ENCODE measurements around the gene CETN3.

Gene CETN3

GRCh38 chr5:90434116-90434714, 24.7 kb upstream of the CETN3 start:
- CTCF ChIA-PET = interaction anchor here (0.6 to 2.6 kb wide), 9 partner anchors 13 to 1706 kb away, joined by 3 to 12 read pairs (median 3); no protein-coding TSS in a partner anchor
- no peak overlapping the region for H3K4me3 ChIP-seq (ENCODE audit: low read depth, low read length)
- TF ChIP-seq CTCF (IDR thresholded peaks at IDR 0.05; ENCODE audit: insufficient read depth, low read length, missing control alignments) = peak; percentile 69
- no peak for DNase-seq (ENCODE audit: low read depth, low spot score)
- POLR2A ChIA-PET = no interaction called here

GRCh38 chr5:90424245-90424644, 14.7 kb upstream of the CETN3 start:
- CTCF ChIA-PET = no interaction called here
- POLR2A ChIA-PET = no interaction called here
- no peak overlapping the region for H3K4me3 ChIP-seq (ENCODE audit: low read depth, low read length)
- DNase-seq (ENCODE audit: low read depth, low spot score) = no peak
- TF ChIP-seq CTCF (IDR thresholded peaks at IDR 0.05; ENCODE audit: insufficient read depth, low read length, missing control alignments) = no peak

GRCh38 chr5:90421136-90421535, 11.6 kb upstream of the CETN3 start:
- POLR2A ChIA-PET = no interaction called here
- DNase-seq (ENCODE audit: low read depth, low spot score) = no peak

GRCh38 chr5:90418214-90418613, 8.7 kb upstream of the CETN3 start:
- H3K4me3 ChIP-seq (ENCODE audit: low read depth, low read length) = no peak overlapping the region
- DNase-seq (ENCODE audit: low read depth, low spot score) = no peak
- POLR2A ChIA-PET = no interaction called here
- CTCF ChIA-PET = interaction anchor here (1.4 kb wide), 1 partner anchor 1690 kb away, joined by 3 read pairs; no protein-coding TSS in a partner anchor
- no peak for TF ChIP-seq CTCF (IDR thresholded peaks at IDR 0.05; ENCODE audit: insufficient read depth, low read length, missing control alignments)

More at GRCh38 chr5:90421136-90421535, 11.6 kb upstream of the CETN3 start:
- CTCF ChIA-PET = interaction anchor here (0.9 to 1.4 kb wide), 4 partner anchors 13 to 109 kb away, joined by 3 to 7 read pairs (median 4); partner anchors contain the start of gene LYSMD3
- TF ChIP-seq CTCF (IDR thresholded peaks at IDR 0.05; ENCODE audit: insufficient read depth, low read length, missing control alignments) = peak; percentile 12
- no peak overlapping the region for H3K4me3 ChIP-seq (ENCODE audit: low read depth, low read length)

GRCh38 chr5:90410178-90410762, 714 bp upstream of the CETN3 start:
- peak overlapping the region; percentile 76 for H3K4me3 ChIP-seq (ENCODE audit: low read depth, low read length)
- CTCF ChIA-PET = interaction anchor here (1.0 to 1.8 kb wide), 8 partner anchors 9 to 1683 kb away, joined by 3 to 8 read pairs (median 4); no protein-coding TSS in a partner anchor
- TF ChIP-seq CTCF (IDR thresholded peaks at IDR 0.05; ENCODE audit: insufficient read depth, low read length, missing control alignments) = no peak
- DNase-seq (ENCODE audit: low read depth, low spot score) = no peak
- POLR2A ChIA-PET = interaction anchor here (0.6 to 1.6 kb wide), 6 partner anchors 9 to 146 kb away, joined by 3 to 7 read pairs (median 4); partner anchors contain the start of genes MBLAC2 and POLR3G

- H3K4me3 ChIP-seq (ENCODE audit: low read depth, low read length) = peak overlapping the region; percentile 82
- no peak for TF ChIP-seq CTCF (IDR thresholded peaks at IDR 0.05; ENCODE audit: insufficient read depth, low read length, missing control alignments)
- POLR2A ChIA-PET = interaction anchor here (0.9 kb wide), 1 partner anchor 69 kb away, joined by 4 read pairs; no protein-coding TSS in a partner anchor
- no peak for DNase-seq (ENCODE audit: low read depth, low spot score)
- CTCF ChIA-PET = interaction anchor here (0.8 kb wide), 1 partner anchor 32 kb away, joined by 3 read pairs; no protein-coding TSS in a partner anchor
These were observed 812 bp downstream of the CETN3 start for GRCh38 chr5:90408571-90409317.
